ENCODE measurements around the gene DSCAML1.

The DSCAML1 gene

GRCh38 chr11:117833401-117833891 is 36.4 kb upstream of the DSCAML1 start:
- ATAC-seq = no peak
- TF ChIP-seq CSRNP3 (CRISPR knock-in tag; IDR thresholded peaks at IDR 0.05) (no peak), PPARA (CRISPR knock-in tag; IDR thresholded peaks at IDR 0.05; ENCODE audit: borderline replicate concordance) (no peak), POU6F1 (CRISPR knock-in tag; IDR thresholded peaks at IDR 0.05; ENCODE audit: borderline replicate concordance, low read depth) (no peak), ARNTL (CRISPR knock-in tag; IDR thresholded peaks at IDR 0.05; ENCODE audit: borderline replicate concordance, low read depth) (no peak), ISL1 (CRISPR knock-in tag; IDR thresholded peaks at IDR 0.05) (no peak), ZNF8 (CRISPR knock-in tag; IDR thresholded peaks at IDR 0.05) (no peak), CSDC2 (CRISPR knock-in tag; IDR thresholded peaks at IDR 0.05) (no peak), TCF4 (CRISPR knock-in tag; IDR thresholded peaks at IDR 0.05; ENCODE audit: borderline replicate concordance) (no peak), SNAI2 (CRISPR knock-in tag; IDR thresholded peaks at IDR 0.05) (no peak), TOX (CRISPR knock-in tag; IDR thresholded peaks at IDR 0.05; ENCODE audit: borderline replicate concordance) (no peak), OSR1 (CRISPR knock-in tag; IDR thresholded peaks at IDR 0.05) (no peak), ZNF70 (CRISPR knock-in tag; IDR thresholded peaks at IDR 0.05) (no peak), PATZ1 (CRISPR knock-in tag; IDR thresholded peaks at IDR 0.05; ENCODE audit: borderline replicate concordance) (no peak)

- ATAC-seq = no peak
- no peak for TF ChIP-seq ZNF70 (CRISPR knock-in tag; IDR thresholded peaks at IDR 0.05)
- TF ChIP-seq ARNTL (CRISPR knock-in tag; IDR thresholded peaks at IDR 0.05; ENCODE audit: borderline replicate concordance, low read depth) = no peak
- no peak for TF ChIP-seq ZNF8 (CRISPR knock-in tag; IDR thresholded peaks at IDR 0.05)
- TF ChIP-seq TSHZ2 (CRISPR knock-in tag; IDR thresholded peaks at IDR 0.05) = no peak
- no peak for TF ChIP-seq ESRRG (CRISPR knock-in tag; IDR thresholded peaks at IDR 0.05)
- no peak for TF ChIP-seq CREB5 (CRISPR knock-in tag; IDR thresholded peaks at IDR 0.05; ENCODE audit: low read depth)
- no peak for TF ChIP-seq BACH2 (CRISPR knock-in tag; IDR thresholded peaks at IDR 0.05; ENCODE audit: borderline replicate concordance)
- no peak for TF ChIP-seq OSR1 (CRISPR knock-in tag; IDR thresholded peaks at IDR 0.05)
- TF ChIP-seq ISL1 (CRISPR knock-in tag; IDR thresholded peaks at IDR 0.05) = no peak
- no peak for TF ChIP-seq ZFP30 (CRISPR knock-in tag; IDR thresholded peaks at IDR 0.05)
- TF ChIP-seq CSRNP3 (CRISPR knock-in tag; IDR thresholded peaks at IDR 0.05) = no peak
- no peak for TF ChIP-seq ZFP3 (CRISPR knock-in tag; IDR thresholded peaks at IDR 0.05)
- TF ChIP-seq POU6F1 (CRISPR knock-in tag; IDR thresholded peaks at IDR 0.05; ENCODE audit: borderline replicate concordance, low read depth) = no peak
- TF ChIP-seq CSDC2 (CRISPR knock-in tag; IDR thresholded peaks at IDR 0.05) = no peak
- TF ChIP-seq SNAI2 (CRISPR knock-in tag; IDR thresholded peaks at IDR 0.05) = no peak
- TF ChIP-seq TCF4 (CRISPR knock-in tag; IDR thresholded peaks at IDR 0.05; ENCODE audit: borderline replicate concordance) = no peak
- no peak for TF ChIP-seq PPARA (CRISPR knock-in tag; IDR thresholded peaks at IDR 0.05; ENCODE audit: borderline replicate concordance)
- TF ChIP-seq TOX (CRISPR knock-in tag; IDR thresholded peaks at IDR 0.05; ENCODE audit: borderline replicate concordance) = no peak
- no peak for TF ChIP-seq ZNF565 (CRISPR knock-in tag; conservative IDR thresholded peaks at IDR 0.05; ENCODE audit: low read depth)
Measured at GRCh38 chr11:117832511-117832910, 35.5 kb upstream of the DSCAML1 start.

All from SK-N-SH treated with all-trans-retinoic acid at 6 μM for 48 hours (cell line).